NOMO-1 (cell line): ENCODE data around the gene TBC1D5.

ENCODE experiments used
- DNase-seq, 2 experiments: peaks; one replicate each; lab custom pipeline; 2025; ENCODE audit not compliant: unreplicated experiment in 2 of 2; lab: John Stamatoyannopoulos, UW

The TBC1D5 gene

GRCh38 chr3:17320266-17320665 is 422.2 kb downstream of the TBC1D5 start:
- no peak for DNase-seq

DNA sequence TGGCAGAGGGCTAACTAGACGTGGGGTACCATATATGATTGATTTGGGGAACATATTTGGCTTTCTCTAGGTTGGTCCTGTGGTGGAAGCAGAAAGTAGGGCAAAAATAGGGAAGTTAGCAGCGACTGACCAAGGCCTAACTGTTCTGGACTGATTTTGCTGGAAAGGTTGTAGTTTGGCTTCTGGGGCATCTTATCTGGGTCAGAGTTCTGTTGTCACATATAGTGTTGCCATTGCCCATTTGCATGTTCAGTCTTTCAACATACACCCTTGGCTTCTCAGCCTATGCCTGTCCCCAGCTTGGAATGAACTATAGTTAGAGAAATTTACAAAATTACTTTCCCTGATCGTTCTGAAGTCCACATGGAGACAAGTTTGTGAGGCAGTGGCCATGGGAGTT is 426.5 kb downstream of the TBC1D5 start:
- no peak for DNase-seq

DNA sequence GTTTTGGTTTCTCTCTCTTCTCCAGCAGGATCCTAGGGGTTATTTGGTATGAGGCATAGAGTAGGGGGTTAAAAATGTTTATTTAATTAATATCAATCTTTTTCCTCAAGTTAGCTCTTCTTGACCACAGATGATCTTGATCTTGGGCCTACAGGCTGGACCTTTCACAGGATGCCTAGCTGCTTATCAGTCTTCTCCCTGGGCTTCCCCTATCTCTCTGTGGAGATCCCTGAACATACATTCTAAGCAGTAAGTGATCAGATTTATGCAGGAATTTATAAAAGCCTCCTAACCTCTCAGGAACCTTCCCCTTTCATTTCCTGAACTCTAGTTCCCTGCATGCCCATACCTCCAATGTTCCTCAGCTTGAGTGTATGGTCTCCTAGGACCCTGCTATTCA is 428.3 kb downstream of the TBC1D5 start:
- DNase-seq, result no peak

- no peak for DNase-seq
Measured at GRCh38 chr3:17313746-17314145, 428.7 kb downstream of the TBC1D5 start.

DNA sequence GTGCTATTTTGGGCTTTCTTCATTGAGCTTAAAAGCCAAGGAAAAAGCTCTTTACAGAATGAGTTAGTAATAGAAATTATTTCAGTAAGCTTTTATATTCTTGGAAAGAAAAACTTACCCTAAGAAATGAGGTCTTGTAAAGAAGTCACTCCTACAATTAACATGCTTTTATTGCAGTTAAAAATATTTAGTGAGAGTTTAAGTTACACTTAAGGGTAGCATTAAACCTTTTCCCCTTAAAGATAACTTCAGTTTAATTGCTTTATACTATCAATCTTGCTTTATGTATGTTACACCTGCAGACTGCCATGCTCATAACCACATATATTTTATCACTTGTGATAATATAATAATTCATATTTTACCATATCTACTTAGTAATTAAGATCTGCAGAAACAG is 431.4 kb downstream of the TBC1D5 start:
- DNase-seq, result no peak

GRCh38 chr3:17307887-17308286 is 434.5 kb downstream of the TBC1D5 start:
- no peak for DNase-seq

- DNase-seq, result no peak
Measured at GRCh38 chr3:17307482-17307881, 434.9 kb downstream of the TBC1D5 start.

- no peak for DNase-seq
Measured at GRCh38 chr3:17304969-17305368, 437.5 kb downstream of the TBC1D5 start.

GRCh38 chr3:17302774-17303173 is 439.7 kb downstream of the TBC1D5 start:
- DNase-seq, result no peak

DNA sequence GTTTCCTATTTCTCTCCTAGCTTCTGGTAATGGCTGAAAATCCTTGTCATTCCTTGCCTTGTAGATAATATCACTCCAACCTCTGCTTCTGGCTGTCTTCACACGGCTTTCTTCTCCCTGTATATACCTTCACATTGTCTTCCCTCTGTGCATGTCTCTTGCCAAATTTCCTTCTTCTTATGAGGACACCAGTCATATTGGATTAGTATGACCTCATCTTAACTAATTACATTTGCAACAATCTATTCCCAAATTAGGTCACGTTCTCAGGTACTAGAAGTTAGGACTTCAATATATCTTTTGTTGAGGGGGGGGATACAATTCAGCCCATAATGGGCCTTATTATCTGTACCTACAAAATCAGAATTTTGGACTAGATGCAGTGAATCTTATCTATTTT is 440.3 kb downstream of the TBC1D5 start:
- no peak for DNase-seq

DNA sequence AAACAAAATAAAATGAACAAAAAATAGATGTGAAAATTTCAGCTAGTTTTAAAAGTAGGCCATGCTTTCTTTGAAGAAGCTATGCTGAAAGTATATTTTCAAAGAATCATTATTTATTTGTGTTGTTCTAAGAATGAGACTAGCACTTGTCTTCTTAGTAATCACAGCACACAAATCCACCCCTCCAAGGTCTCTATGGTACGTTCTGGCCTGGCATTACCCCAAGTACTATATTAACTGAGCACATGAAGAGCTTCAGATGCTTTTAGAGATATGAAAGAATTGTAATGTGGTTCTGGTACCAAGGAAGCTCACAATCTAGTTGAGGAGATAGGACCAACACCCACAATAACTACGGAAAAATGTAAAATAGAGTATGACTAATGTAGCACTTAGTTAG is 441.2 kb downstream of the TBC1D5 start:
- DNase-seq, result no peak

DNA sequence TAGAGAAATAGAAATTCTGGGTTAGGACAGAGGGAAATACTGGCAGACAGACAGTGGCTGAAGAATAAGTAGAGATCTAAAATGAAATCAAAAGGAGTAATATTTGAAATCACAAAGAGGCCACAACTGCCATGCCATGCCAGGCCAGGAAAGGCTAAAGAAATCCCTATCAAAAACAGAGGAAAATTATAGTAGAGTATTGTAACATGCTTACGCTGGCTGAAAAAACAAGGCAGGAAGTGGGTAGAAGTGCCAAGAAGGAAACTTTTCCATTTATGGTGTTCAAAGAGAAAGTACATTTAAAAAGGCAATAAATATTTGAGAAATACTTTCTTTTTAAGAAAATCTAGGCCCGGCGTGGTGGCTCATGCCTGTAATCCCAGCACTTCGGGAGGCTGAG is 442.0 kb downstream of the TBC1D5 start:
- no peak for DNase-seq

GRCh38 chr3:17298038-17298437 is 444.4 kb downstream of the TBC1D5 start:
- no peak for DNase-seq

- DNase-seq, result no peak
Measured at GRCh38 chr3:17292556-17292955, 449.9 kb downstream of the TBC1D5 start.

DNA sequence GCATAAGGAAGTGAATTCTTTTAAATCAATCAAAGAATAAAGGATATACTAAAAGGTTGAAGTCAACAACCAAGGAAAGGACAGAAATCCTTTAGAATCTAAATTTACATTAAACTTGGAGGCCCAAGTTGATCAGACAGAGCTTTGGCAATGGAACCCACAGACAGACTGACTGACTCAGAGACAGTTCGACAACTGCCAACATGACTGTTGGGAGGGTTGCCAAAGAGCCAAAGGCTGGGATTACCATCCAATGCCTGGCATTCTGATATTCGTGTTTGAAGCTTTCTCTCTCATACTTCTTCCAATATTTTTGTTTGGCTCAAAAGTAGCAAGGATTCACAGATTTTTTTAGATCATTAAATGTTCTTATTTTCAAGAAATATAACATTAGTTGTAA is 451.5 kb downstream of the TBC1D5 start:
- no peak for DNase-seq

DNA sequence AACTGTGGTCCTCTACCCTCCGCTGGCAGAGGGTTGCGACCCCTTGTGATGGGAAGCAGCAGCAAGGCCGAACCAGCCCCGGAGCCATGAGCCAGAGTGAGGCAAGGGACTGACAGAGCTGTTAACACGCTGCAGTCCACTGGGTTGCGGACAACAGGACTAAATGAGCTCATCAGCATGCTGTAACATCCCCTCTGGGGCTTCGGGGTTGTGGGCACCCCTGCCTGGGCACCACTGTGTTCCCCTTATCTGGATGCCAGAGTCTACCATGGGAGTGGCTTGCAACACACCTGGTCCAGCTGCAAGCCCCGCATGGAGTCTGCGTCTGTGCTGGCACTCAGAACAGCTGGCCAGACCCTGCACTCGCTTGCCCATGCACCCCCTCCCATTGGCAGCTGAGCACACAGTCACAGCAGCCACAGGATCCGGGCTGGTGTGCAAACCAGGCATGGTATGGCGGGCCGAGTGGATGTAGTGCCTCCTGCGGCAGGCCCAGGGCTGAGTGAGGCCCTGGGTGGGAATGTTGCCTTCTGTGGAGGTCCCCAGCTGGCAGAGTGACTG is 453.5 kb downstream of the TBC1D5 start:
- no peak for DNase-seq

DNA sequence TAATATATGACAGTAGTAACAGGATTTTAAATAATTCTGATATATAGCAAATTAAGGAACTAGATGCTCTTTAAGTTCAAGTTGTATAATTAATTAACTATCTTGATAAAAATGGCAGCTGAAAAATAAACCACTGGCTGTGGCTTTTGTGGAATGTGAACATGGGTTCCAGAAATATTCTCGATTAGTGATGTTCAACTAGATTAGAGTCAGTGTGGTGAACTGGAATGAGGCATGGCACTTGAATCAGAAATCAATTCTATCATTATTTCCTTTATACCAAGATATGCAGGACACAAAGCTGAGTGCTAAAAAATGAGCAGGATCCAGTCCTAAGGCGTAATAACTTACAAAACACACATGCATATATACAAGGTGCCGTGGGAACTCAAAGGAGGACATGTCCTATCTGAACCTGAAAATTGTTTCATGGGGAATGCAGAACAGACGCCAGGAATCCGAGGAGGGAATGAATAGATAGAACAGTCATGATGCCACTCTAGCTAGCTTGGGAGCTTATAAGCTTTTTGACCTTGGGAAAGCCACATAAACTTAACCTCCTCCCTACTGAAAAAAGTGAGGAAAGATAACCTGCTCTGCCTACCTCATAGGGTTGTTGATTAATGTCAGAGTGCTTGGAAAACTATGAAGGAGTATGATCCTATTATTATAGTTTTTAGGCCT is 455.3 kb downstream of the TBC1D5 start:
- DNase-seq, result no peak

DNA sequence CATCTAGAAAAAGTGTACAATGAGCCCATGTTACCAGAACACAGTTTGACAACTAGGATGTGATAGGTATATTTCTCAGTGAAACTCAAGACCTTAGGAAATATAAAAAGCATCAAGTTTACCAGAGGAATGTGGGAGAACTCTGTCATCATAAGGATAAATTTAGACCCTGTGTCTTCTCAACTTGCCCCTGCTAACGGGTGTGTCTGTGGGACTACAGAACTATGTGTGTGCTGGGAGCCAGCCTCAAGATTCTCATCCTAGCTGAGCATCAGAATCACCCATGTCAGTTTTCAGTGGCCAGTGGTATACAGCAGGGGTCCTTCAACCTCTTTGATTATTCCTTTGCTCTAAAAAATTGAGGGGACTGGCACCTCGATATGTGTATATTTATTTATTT is 464.4 kb downstream of the TBC1D5 start:
- no peak for DNase-seq

GRCh38 chr3:17266846-17267245 is 475.6 kb downstream of the TBC1D5 start:
- no peak for DNase-seq

GRCh38 chr3:17261627-17262369 is 480.6 kb downstream of the TBC1D5 start:
- no peak for DNase-seq

DNA sequence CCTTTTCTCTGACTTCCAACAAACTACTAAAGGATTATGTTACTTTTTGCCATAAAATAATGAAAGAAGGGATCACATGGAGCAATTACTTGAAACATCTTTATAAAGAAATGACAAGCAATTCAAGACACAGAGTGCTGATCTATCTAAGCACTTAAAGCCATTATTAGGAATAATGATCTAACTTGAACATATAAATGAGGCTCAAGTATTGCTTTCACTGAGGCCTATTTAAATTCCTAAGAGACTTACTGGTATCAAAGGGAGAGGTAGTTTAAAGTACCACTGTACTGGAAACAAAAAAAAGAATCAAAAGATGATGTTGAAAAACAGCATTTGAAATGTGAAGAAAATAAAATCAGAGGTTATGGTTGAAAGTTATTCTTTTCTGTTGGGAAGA is 482.2 kb downstream of the TBC1D5 start:
- no peak for DNase-seq

- DNase-seq, result no peak
Measured at GRCh38 chr3:17259685-17260084, 482.7 kb downstream of the TBC1D5 start.
